Erythroblast (primary cell): ENCODE measurements around the gene MACROD2.

Source experiments
- GATA1 ChIP-seq: IDR thresholded peaks from 2 replicates; pipeline ENCODE4 v1.6.1; 2011; ENCODE audit warnings: low read depth, mild to moderate bottlenecking, control low read depth, low read length, moderate library complexity
- POLR2A ChIP-seq: IDR thresholded peaks from 2 replicates; pipeline ENCODE4 v1.6.1; 2011; ENCODE audit warnings: mild to moderate bottlenecking, low read length

DNA sequence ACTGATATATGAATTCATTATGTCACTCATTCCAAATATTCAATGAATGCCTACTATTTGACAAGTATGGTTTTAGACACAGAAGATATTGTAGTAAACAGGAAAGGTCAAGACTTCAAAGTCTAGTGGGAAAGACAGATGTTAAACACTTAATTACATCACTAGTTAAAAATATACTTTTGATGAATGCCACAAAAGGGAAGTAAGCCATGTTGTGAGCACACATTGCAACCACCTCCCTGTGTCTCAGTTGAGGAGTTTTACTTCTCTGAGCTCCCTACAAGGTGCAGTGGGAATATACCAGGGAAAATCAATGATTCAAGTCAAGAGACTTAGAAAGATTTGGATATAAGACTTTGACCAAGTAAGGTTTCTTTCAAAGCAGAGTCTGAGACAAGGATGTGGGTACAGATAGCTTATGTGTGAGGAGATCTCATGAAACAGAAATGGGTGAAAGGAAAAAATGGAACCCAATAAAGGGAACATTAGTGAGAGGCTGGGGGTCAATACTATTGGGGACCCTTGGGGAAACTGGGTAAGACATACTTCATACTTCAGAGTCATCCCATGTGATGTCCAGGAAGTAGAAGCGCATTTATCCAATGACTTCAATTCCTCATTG, 2074.2 kb downstream of the MACROD2 start:
- no peak for TF ChIP-seq POLR2A
- no peak for TF ChIP-seq GATA1
